ENCODE measurements around the gene CACNB3. TPM values are rescaled to one million over a fixed set of nuclear protein-coding genes. Genes with fewer than 3 reads are reported as not detected.
"Not testable (repeated sequence)": the region's sequence is repeated elsewhere in the genome, so short reads cannot be mapped to it uniquely, and the experiment has no call there.

The CACNB3 gene
- total RNA-seq, 1 donor from 2014 or later: 5.9 TPM

- DNase-seq (no peak), ATAC-seq (ENCODE audit: poor library complexity) (no peak)
- intact Hi-C loops (cut with DNase I): no loop called here
Measured at GRCh38 chr12:48831257-48831656, 13.0 kb downstream of the CACNB3 start.

GRCh38 chr12:48832321-48833060 lies 14.2 kb downstream of the CACNB3 start:
- intact Hi-C loops (cut with DNase I): no loop called here
- ATAC-seq (ENCODE audit: poor library complexity): no peak
- DNase-seq: no peak

DNA sequence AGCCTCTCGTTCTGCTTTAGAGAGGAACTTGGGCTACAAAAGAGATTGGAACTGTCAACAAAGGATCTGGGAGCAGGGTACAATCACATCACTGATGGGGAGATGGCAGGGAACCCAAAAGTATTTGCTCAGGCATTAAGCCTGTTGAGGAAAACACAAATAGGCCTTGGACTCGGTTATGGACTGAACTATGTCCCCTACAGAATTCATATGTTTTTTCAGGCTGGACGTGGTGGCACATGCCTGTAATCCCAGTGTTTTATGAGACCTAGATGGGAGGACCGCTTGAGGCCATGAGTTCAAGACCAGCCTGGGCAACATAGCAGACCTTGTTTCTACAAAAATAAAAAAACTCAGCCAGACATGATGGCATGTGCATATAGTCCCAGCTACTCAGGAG lies 19.8 kb downstream of the CACNB3 start:
- DNase-seq (no peak), ATAC-seq (ENCODE audit: poor library complexity) (no peak)
- intact Hi-C loops (cut with DNase I): no loop called here

- DNase-seq; intact Hi-C loops (cut with DNase I); ATAC-seq (ENCODE audit: poor library complexity): not testable (repeated sequence)
Measured at GRCh38 chr12:48842021-48842420, 23.7 kb downstream of the CACNB3 start.

GRCh38 chr12:48851883-48852733 lies 33.8 kb downstream of the CACNB3 start, which contains the start of gene DDX23:
Gene DDX23, minus strand, starts transcription at chr12:48852163. Its CDS starts 6,381 bp downstream, at chr12:48845782.
- intact Hi-C loops (cut with DNase I): loop anchor here (2.0 to 10.0 kb wide), 3 partner anchors 39 to 145 kb away; partner anchors contain the start of gene DDN

DNA sequence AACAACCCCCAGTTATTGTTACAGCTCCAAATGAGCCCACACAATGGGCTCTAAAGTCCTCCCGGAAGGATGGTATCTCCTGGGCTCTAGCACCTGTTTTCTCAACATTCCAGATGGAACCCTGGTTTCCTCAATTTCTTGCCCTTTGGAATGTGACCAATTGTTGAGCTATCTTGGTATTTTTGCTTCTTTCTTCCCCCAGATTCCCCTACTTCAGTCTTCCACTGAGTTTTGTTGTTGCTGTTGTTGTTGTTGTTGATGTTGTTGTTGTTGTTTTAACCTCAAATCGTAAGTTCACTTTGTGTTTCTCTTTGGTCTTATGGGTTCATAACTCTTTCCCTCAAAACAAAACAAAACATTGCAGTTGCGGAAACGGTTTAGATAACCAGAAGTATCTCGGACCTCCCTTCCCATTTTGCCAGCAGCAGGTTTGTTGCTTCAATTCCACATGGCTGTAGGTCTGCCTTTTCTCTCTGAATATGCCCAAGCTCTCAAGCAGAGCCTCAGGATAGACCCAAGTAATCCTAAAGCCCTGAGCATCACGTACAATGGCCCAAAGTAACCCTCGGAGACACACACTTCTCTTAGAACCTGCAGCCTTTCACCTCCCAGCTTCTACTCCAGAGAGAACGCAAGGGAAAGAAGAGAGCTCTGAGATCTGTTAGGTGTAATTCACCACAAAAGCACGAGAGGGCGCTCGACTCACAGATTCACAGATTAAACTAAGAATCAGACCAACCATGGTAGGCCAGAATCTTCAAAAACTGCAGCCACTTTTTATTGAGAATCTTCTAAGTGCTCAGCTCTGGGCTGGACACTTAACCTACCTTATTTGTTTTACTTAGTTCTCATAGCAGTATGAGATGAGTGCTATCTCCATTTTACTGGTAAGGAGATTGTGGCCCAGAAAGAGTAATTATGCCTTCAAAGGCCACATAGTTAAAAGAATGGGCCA lies 34.7 kb downstream of the CACNB3 start:
- ATAC-seq (ENCODE audit: poor library complexity) (peak; percentile 82), DNase-seq (peak; percentile 73)
- intact Hi-C loops (cut with DNase I): loop anchor here (2.0 to 10.0 kb wide), 3 partner anchors 38 to 144 kb away; partner anchors contain the start of gene DDN

More at GRCh38 chr12:48851883-48852733, 33.8 kb downstream of the CACNB3 start, which contains the start of gene DDX23:
- ATAC-seq (ENCODE audit: poor library complexity): peak; percentile 99
- DNase-seq: peak; percentile 97

DNA sequence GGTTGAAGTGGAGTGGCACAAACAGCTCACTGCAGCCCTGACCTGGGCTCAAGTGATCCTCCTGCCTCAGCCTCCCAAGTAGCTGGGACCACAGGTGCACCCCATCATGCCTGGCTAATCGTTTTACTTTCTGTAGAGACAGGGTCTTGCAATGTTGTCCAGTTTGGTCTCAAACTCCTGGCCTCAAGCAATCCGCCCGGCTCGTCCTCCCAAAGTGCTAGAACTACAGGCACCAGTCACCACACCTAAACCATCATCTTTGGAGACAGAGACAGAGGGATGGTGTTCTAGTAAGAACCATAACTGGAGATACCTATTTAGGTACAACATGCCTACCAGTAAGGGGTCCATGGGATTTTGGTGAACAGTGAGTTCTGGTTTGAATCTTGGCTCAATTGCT lies 36.2 kb downstream of the CACNB3 start:
- no peak for DNase-seq
- intact Hi-C loops (cut with DNase I): loop anchor here (5.0 to 10.0 kb wide), 2 partner anchors 80 to 143 kb away; partner anchors contain the start of gene DDN
- no peak for ATAC-seq (ENCODE audit: poor library complexity)

- ATAC-seq (ENCODE audit: poor library complexity); DNase-seq: not testable (repeated sequence)
- intact Hi-C loops (cut with DNase I): loop anchor here (5.0 to 10.0 kb wide), 2 partner anchors 80 to 142 kb away; partner anchors contain the start of gene DDN
Measured at GRCh38 chr12:48854932-48855331, 36.6 kb downstream of the CACNB3 start.

GRCh38 chr12:48856379-48856778 lies 38.1 kb downstream of the CACNB3 start:
- intact Hi-C loops (cut with DNase I): loop anchor here (10.0 kb wide), 1 partner anchor 78 kb away; no protein-coding TSS in a partner anchor

DNA sequence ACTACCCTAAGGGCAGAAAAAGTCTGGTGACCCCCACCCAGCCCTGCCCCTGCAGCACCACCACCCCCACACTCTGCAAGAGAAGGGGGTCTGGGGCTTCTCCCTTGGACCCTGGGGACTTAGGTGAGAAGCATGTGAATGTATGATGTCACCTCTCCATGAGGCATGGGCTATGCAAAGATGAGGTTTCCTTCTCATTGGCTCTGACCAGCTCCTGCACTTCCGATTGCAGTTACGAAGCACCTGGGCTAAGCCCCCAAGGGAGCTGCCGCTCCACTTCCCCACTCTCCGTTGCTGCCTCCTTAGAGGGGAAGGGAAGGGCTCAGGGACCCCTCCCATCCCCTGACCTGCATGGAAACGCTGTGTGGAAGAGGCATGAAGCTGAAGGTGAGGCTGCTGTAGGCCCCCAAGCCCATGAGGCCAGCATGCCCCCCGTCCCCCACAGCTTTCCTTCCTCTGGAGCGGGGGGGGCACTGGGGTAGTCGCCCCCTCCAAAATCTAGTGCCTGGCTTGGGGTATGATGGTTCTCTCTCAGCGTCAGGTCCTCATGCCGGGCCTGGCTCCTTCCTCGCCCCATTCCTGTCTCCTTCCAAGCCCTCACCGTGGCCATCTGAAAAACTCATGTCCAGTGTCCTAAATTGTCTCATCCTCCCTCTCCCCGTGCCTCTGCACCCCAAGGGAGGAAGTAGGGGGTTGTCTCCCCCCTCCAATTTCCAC lies 39.1 kb downstream of the CACNB3 start:
- no peak for ATAC-seq (ENCODE audit: poor library complexity)
- DNase-seq: no peak
- intact Hi-C loops (cut with DNase I): loop anchor here (10.0 kb wide), 1 partner anchor 77 kb away; no protein-coding TSS in a partner anchor

More at GRCh38 chr12:48856379-48856778, 38.1 kb downstream of the CACNB3 start:
- DNase-seq (no peak), ATAC-seq (ENCODE audit: poor library complexity) (no peak)

DNA sequence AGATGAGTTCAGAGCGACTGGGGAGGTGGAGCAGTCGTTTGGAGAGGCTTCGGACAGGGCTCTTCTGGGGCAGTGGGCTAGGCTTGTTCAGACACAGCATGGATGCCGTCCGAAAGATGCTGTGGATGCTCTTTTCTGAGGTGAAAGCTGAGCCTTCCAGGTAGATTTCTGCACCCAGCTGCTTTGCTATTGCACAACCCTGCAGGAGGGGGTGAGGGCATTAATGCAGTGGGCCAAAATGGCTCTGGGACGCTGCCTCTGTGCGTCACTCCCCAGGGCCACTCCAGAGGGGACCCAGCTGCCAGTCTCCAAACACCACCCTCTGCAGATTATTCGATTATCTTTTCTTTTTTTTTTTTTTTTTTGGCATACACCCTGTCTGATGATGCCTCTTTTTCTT lies 39.7 kb downstream of the CACNB3 start:
- no peak for DNase-seq
- no peak for ATAC-seq (ENCODE audit: poor library complexity)
- intact Hi-C loops (cut with DNase I): loop anchor here (10.0 kb wide), 1 partner anchor 77 kb away; no protein-coding TSS in a partner anchor

DNA sequence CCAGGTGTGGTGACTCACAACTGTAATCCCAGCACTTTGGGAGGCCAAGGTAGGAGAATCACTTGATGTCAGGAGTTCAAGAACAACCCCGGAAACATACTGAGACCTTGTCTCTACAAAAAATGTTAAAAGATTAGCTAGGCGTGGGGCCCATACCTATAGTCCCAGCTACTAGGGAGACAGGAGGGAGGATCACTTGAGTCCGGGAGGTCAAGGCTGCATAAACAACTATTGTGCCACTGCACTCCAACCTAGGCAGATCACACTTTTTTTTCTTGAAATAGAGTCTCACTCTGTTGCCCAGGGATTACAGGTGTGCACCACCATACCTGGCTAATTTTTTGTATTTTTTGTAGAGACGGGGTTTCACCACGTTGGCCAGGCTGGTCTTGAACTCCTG lies 41.3 kb downstream of the CACNB3 start:
- ATAC-seq (ENCODE audit: poor library complexity) (no peak), DNase-seq (no peak)
- intact Hi-C loops (cut with DNase I): loop anchor here (10.0 kb wide), 1 partner anchor 75 kb away; no protein-coding TSS in a partner anchor

DNA sequence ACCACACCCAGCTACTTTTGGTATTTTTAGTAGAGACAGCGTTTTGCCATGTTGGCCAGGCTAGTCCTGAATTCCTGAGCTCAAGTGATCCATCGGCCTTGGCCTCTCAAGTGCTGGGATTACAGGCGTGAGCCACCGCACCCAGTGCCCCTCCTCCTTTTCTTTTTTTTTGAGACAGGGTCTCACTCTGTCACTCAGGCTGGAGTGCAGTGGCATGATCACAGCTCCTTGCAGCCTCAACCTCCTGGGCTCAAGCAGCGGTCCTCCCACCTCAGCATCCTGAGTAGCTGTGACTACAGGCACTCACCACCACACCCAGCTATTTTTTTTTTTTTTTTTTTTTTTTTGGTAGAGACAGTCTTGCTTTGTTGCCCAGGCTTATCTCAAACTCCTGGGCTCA lies 41.9 kb downstream of the CACNB3 start:
- intact Hi-C loops (cut with DNase I); DNase-seq; ATAC-seq (ENCODE audit: poor library complexity): not testable (repeated sequence)

DNA sequence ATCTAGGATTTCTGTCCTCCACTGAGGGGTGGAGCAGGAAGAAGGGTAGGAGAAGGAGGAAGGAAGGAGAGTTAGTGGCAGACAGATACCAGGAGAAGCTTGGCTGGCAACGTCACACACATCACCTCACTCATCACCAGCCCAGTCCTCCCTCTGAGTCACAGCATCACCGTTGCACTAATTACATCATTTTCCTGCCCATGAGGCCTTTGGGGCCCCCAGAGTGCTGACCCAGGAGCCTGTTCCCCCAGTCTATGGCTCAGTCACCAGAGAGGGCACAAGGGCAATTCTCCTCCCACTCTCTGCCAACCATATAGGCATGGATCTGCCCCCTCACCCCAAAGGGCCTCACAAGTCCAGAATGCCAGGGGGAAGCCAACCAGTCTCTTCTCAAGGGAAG lies 42.8 kb downstream of the CACNB3 start:
- intact Hi-C loops (cut with DNase I): no loop called here
- ATAC-seq (ENCODE audit: poor library complexity) (no peak), DNase-seq (no peak)

DNA sequence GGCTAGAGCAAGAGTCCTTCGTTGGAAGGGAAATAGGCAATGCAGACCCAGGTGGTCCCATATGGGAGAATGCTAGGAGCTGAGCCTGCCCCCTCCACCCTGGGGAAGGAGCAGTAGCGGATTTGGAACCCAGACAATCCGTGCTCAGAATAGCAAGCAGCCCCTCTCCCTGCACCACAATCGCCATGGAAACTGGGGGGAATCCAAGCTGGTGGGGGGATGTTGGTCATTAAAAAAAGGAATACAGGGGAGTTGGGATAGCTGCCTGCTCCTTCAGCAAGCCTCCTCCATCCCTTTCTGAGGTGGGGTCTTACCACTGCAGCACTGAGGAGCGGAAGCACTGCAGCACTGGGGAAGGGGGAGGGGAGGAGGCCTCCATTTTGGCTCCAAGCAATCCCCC lies 44.5 kb downstream of the CACNB3 start:
- intact Hi-C loops (cut with DNase I): no loop called here
- no peak for ATAC-seq (ENCODE audit: poor library complexity)
- no peak for DNase-seq

- DNase-seq: no peak
- intact Hi-C loops (cut with DNase I): no loop called here
Measured at GRCh38 chr12:48863291-48863690, 45.0 kb downstream of the CACNB3 start.

GRCh38 chr12:48865281-48866051 lies 47.2 kb downstream of the CACNB3 start, which contains the start of gene RND1:
Gene RND1, minus strand, starts transcription at chr12:48865870. Its CDS starts 103 bp downstream, at chr12:48865767.
- ATAC-seq (ENCODE audit: poor library complexity) (peak; percentile 99), DNase-seq (peak; percentile 90)
- intact Hi-C loops (cut with DNase I): no loop called here

More at GRCh38 chr12:48863291-48863690, 45.0 kb downstream of the CACNB3 start:
- no peak for ATAC-seq (ENCODE audit: poor library complexity)
